GM19328 (cell line): Measurements from ENCODE around the gene ST6GALNAC1.
"Not testable (repeated sequence)": the region's sequence is repeated elsewhere in the genome, so short reads cannot be mapped to it uniquely, and the experiment has no call there.

Source experiments
- ATAC-seq: cut with Tn5 transposase; IDR thresholded peaks from one replicate; pipeline ENCODE4 v1.9.1; 2021; ENCODE audit warnings: mild to moderate bottlenecking, moderate library complexity; ENCODE audit not compliant: unreplicated experiment

The ST6GALNAC1 gene

GRCh38 chr17:76644995-76645394 lies 1.4 kb upstream of the ST6GALNAC1 start:
- ATAC-seq, result no peak

GRCh38 chr17:76642994-76643393 lies 563 bp downstream of the ST6GALNAC1 start:
- no peak for ATAC-seq

GRCh38 chr17:76642032-76642561 lies 1.5 kb downstream of the ST6GALNAC1 start:
- no peak for ATAC-seq

- no peak for ATAC-seq
These were observed 2.1 kb downstream of the ST6GALNAC1 start for GRCh38 chr17:76641501-76641900.

- no peak for ATAC-seq
These were observed 2.8 kb downstream of the ST6GALNAC1 start for GRCh38 chr17:76640550-76641380.

- no peak for ATAC-seq
These were observed 5.3 kb downstream of the ST6GALNAC1 start for GRCh38 chr17:76638263-76638662.

- ATAC-seq, result not testable (repeated sequence)
These were observed 6.9 kb downstream of the ST6GALNAC1 start for GRCh38 chr17:76636486-76637206.

GRCh38 chr17:76635659-76636360 lies 7.7 kb downstream of the ST6GALNAC1 start:
- ATAC-seq, result no peak

GRCh38 chr17:76635039-76635438 lies 8.5 kb downstream of the ST6GALNAC1 start:
- no peak for ATAC-seq

GRCh38 chr17:76633628-76634328 lies 9.8 kb downstream of the ST6GALNAC1 start:
- no peak for ATAC-seq

GRCh38 chr17:76631821-76632565 lies 11.6 kb downstream of the ST6GALNAC1 start:
- no peak for ATAC-seq

- no peak for ATAC-seq
These were observed 13.4 kb downstream of the ST6GALNAC1 start for GRCh38 chr17:76630151-76630550.

- ATAC-seq, result no peak
These were observed 16.0 kb downstream of the ST6GALNAC1 start for GRCh38 chr17:76627510-76627909.

- no peak for ATAC-seq
These were observed 17.1 kb downstream of the ST6GALNAC1 start for GRCh38 chr17:76626442-76626841.

- ATAC-seq, result no peak
These were observed 18.1 kb downstream of the ST6GALNAC1 start for GRCh38 chr17:76625496-76625895.

- no peak for ATAC-seq
These were observed 20.0 kb downstream of the ST6GALNAC1 start for GRCh38 chr17:76623271-76624146.

- ATAC-seq, result no peak
These were observed 25.7 kb downstream of the ST6GALNAC1 start for GRCh38 chr17:76617838-76618237.

- ATAC-seq, result no peak
These were observed 28.5 kb downstream of the ST6GALNAC1 start for GRCh38 chr17:76614912-76615617.
